Left lobe of liver (tissue), 2 donors: Measurements from ENCODE around the gene GRID1. TPM values are rescaled to one million over a fixed set of nuclear protein-coding genes. Genes with fewer than 3 reads are reported as not detected.

Experiments used
- ATAC-seq: fragments of 200-7000 bp; cut with Tn5 transposase; one replicate; pipeline ENCODE4 v1.9.1; 2020; ENCODE audit warnings: mild to moderate bottlenecking, moderate library complexity
- DNase-seq: peaks from one replicate; pipeline ENCODE4 v3.0.0-alpha.2; 2020; ENCODE audit warnings: low spot score
- total RNA-seq: library from RNA; stranded (reverse); gene quantifications from one replicate; pipeline ENCODE4 v1.2.1, GENCODE V29; 2021
- donor health status: DM: no; HTN: no; CAD: no; lungs with moderate emphysema.
- donor health status: DM: no; HTN: yes; CAD: no.

The GRID1 gene
- total RNA-seq, 1 donor from 2014 or later, result 0.58 TPM

- ATAC-seq (no peak), DNase-seq (no peak)
These were observed 205.6 kb downstream of the GRID1 start for GRCh38 chr10:86160890-86161585.

- ATAC-seq, result no peak
These were observed 206.8 kb downstream of the GRID1 start for GRCh38 chr10:86159797-86160196.

GRCh38 chr10:86155054-86155921 lies 211.3 kb downstream of the GRID1 start:
- ATAC-seq, result no peak
- DNase-seq, result no peak

More at GRCh38 chr10:86159797-86160196, 206.8 kb downstream of the GRID1 start:
- DNase-seq, result no peak

GRCh38 chr10:86153751-86154150 lies 212.8 kb downstream of the GRID1 start:
- DNase-seq (no peak), ATAC-seq (no peak)

- ATAC-seq (no peak), DNase-seq (no peak)
These were observed 213.7 kb downstream of the GRID1 start for GRCh38 chr10:86152911-86153310.

GRCh38 chr10:86152354-86152753 lies 214.2 kb downstream of the GRID1 start:
- ATAC-seq, result no peak
- no peak for DNase-seq

GRCh38 chr10:86151613-86152012 lies 215.0 kb downstream of the GRID1 start:
- DNase-seq (no peak), ATAC-seq (no peak)

GRCh38 chr10:86149257-86149656 lies 217.3 kb downstream of the GRID1 start:
- ATAC-seq, result no peak
- DNase-seq, result no peak

GRCh38 chr10:86148117-86148516 lies 218.5 kb downstream of the GRID1 start:
- no peak for ATAC-seq

GRCh38 chr10:86144301-86144700 lies 222.3 kb downstream of the GRID1 start:
- ATAC-seq, result no peak
- DNase-seq, result no peak

More at GRCh38 chr10:86148117-86148516, 218.5 kb downstream of the GRID1 start:
- no peak for DNase-seq

GRCh38 chr10:86141896-86142295 lies 224.7 kb downstream of the GRID1 start:
- no peak for DNase-seq
- no peak for ATAC-seq

- DNase-seq, result no peak
- ATAC-seq, result peak; percentile 62
These were observed 227.4 kb downstream of the GRID1 start for GRCh38 chr10:86139066-86139657.

GRCh38 chr10:86138551-86139065 lies 228.0 kb downstream of the GRID1 start:
- ATAC-seq (no peak), DNase-seq (no peak)

- ATAC-seq, result no peak
- no peak for DNase-seq
These were observed 229.0 kb downstream of the GRID1 start for GRCh38 chr10:86137561-86137960.

- ATAC-seq (no peak), DNase-seq (no peak)
These were observed 229.7 kb downstream of the GRID1 start for GRCh38 chr10:86136934-86137333.

- ATAC-seq (no peak), DNase-seq (no peak)
These were observed 231.4 kb downstream of the GRID1 start for GRCh38 chr10:86135191-86135590.

GRCh38 chr10:86130737-86131475 lies 235.7 kb downstream of the GRID1 start:
- DNase-seq (no peak), ATAC-seq (no peak)

- no peak for ATAC-seq
These were observed 236.6 kb downstream of the GRID1 start for GRCh38 chr10:86130041-86130440.

GRCh38 chr10:86128360-86128759 lies 238.2 kb downstream of the GRID1 start:
- ATAC-seq (no peak), DNase-seq (no peak)

More at GRCh38 chr10:86130041-86130440, 236.6 kb downstream of the GRID1 start:
- no peak for DNase-seq

GRCh38 chr10:86127274-86127819 lies 239.2 kb downstream of the GRID1 start:
- DNase-seq, result no peak

More at GRCh38 chr10:86127274-86127819, 239.2 kb downstream of the GRID1 start:
- no peak for ATAC-seq
